Hematopoietic multipotent progenitor cell treated with erythropoietin and hydrocortisone succinate and interleukin-3 and kit ligand, for 6 days (in vitro differentiated cells): ENCODE data around the gene DOCK2.

Source experiments
- DNase-seq: peaks from one replicate; pipeline ENCODE4 v3.0.0-alpha.2; 2015

DOCK2 gene

GRCh38 chr5:170010595-170010994, 373.5 kb downstream of the DOCK2 start:
- DNase-seq: no peak

GRCh38 chr5:170011751-170012150, 374.7 kb downstream of the DOCK2 start:
- DNase-seq: no peak

GRCh38 chr5:170012622-170013021, 375.5 kb downstream of the DOCK2 start:
- no peak for DNase-seq

- no peak for DNase-seq
Measured at GRCh38 chr5:170020423-170020822, 383.3 kb downstream of the DOCK2 start.

GRCh38 chr5:170021506-170021905, 384.4 kb downstream of the DOCK2 start:
- DNase-seq: no peak

- no peak for DNase-seq
Measured at GRCh38 chr5:170025853-170026252, 388.8 kb downstream of the DOCK2 start.

GRCh38 chr5:170028124-170028523, 391.0 kb downstream of the DOCK2 start:
- no peak for DNase-seq

GRCh38 chr5:170034231-170034630, 397.2 kb downstream of the DOCK2 start:
- no peak for DNase-seq

GRCh38 chr5:170038241-170038640, 401.2 kb downstream of the DOCK2 start:
- no peak for DNase-seq

GRCh38 chr5:170039830-170040229, 402.8 kb downstream of the DOCK2 start:
- DNase-seq: no peak

GRCh38 chr5:170046241-170046640, 409.2 kb downstream of the DOCK2 start:
- no peak for DNase-seq

- no peak for DNase-seq
Measured at GRCh38 chr5:170049713-170050112, 412.6 kb downstream of the DOCK2 start.

GRCh38 chr5:170053896-170054295, 416.8 kb downstream of the DOCK2 start:
- DNase-seq: no peak

GRCh38 chr5:170055606-170056005, 418.5 kb downstream of the DOCK2 start:
- DNase-seq: no peak

GRCh38 chr5:170056561-170057267, 419.6 kb downstream of the DOCK2 start:
- DNase-seq: no peak

GRCh38 chr5:170057311-170057710, 420.2 kb downstream of the DOCK2 start:
- no peak for DNase-seq

- DNase-seq: no peak
Measured at GRCh38 chr5:170059221-170059620, 422.1 kb downstream of the DOCK2 start.

- no peak for DNase-seq
Measured at GRCh38 chr5:170067152-170067551, 430.1 kb downstream of the DOCK2 start.

GRCh38 chr5:170067574-170068170, 430.6 kb downstream of the DOCK2 start:
- DNase-seq: no peak

- no peak for DNase-seq
Measured at GRCh38 chr5:170069512-170069911, 432.4 kb downstream of the DOCK2 start.

- DNase-seq: peak; percentile 31
Measured at GRCh38 chr5:170070556-170071412, 433.7 kb downstream of the DOCK2 start.

- DNase-seq: no peak
Measured at GRCh38 chr5:170071748-170072147, 434.7 kb downstream of the DOCK2 start.

- no peak for DNase-seq
Measured at GRCh38 chr5:170075696-170076095, 438.6 kb downstream of the DOCK2 start.

- DNase-seq: no peak
Measured at GRCh38 chr5:170076211-170076610, 439.1 kb downstream of the DOCK2 start.
